Measurements from ENCODE around the gene RNASET2. TPM values are rescaled to one million over a fixed set of nuclear protein-coding genes. Genes with fewer than 3 reads are reported as not detected.

Gene RNASET2
- total and polyA plus RNA-seq, 10 of the 15 experiments (the other 5 are each of a cell fraction or from before 2014, with no cell fraction given) = 5.5 to 225 (median 50.2) TPM

DNA sequence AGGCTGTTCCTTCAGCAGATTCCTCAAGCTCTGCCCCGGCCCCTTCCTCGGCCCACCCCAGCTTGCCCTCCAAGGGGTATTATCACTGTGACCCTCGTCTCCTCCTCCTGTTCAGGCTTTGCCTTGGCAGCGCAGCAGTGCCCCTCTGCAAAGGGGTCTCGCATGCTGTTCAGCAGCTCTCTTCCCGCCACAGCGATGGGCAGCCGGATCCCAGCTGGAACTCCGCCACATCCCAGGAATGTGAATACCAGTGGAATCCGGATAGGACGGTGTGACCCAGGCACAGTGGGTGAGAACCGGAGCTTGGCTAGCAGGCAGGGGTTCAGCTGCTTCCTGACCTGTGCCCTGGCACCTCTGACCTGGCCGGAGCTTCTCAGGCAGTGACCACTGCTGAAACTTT, 52.9 kb downstream of the RNASET2 start:
- intact Hi-C loops (cut with micrococcal nuclease; ENCODE audit: unreplicated experiment) (no loop called here), in situ Hi-C loops (cut with MboI) (no loop called here)
- FAIRE-seq = no peak
- ChIA-PET RAD21 (ENCODE audit: unreplicated experiment) (interaction anchor here (1.1 to 1.5 kb wide), 2 partner anchors 50 to 56 kb away, joined by 3 to 4 read pairs; no protein-coding TSS in a partner anchor), POLR2A (no interaction called here), SMC1A (ENCODE audit: uncharacterized antibody, unreplicated experiment) (interaction anchor here (0.7 to 1.2 kb wide), 4 partner anchors 18 to 73 kb away, joined by 3 to 4 read pairs (median 3); no protein-coding TSS in a partner anchor), CTCF (no interaction called here)
- Histone ChIP-seq H3K79me2 (ENCODE audit: control insufficient read depth, insufficient read depth, low read length) (no peaks in the 10 kb centered on the region), H3K4me1 (ENCODE audit: control insufficient read depth, insufficient read depth, low read length) (peaks cover 16% of the 10 kb centered on the region), H3K9ac (ENCODE audit: control insufficient read depth, insufficient read depth, low read length) (no peak overlapping the region), H3K4me3 (no peak overlapping the region), H3K4me2 (ENCODE audit: control insufficient read depth, insufficient read depth) (no peak overlapping the region), H3K27ac (ENCODE audit: control insufficient read depth, insufficient read depth) (no peak overlapping the region), H3K9me3 (replicated peaks; ENCODE audit: control insufficient read depth, insufficient read depth, low read length) (no peaks in the 10 kb centered on the region; the same call in 1 of the 3 replicates), H3K27me3 (replicated peaks in 1 of 2; ENCODE audit: control insufficient read depth in 2 of 2, insufficient read depth in 2 of 2, low read length in 1 of 2) (no peaks in the 10 kb centered on the region), H4K20me1 (ENCODE audit: control insufficient read depth, insufficient read depth) (no peaks in the 10 kb centered on the region), H3K36me3 (ENCODE audit: control insufficient read depth in 2 of 2, insufficient read depth in 2 of 2, low read length in 1 of 2) (no peaks in the 10 kb centered on the region; a peak in 1 of 4 replicates), H2AFZ (ENCODE audit: control insufficient read depth, low read depth, low read length) (no peak overlapping the region)
- 88% methylated on average over 13 of the region's 13 CpGs for WGBS (ENCODE audit: insufficient coverage, insufficient replicate concordance, low lambda C conversion rate, missing lambda C conversion rate)
- TF ChIP-seq PKNOX1 (IDR thresholded peaks at IDR 0.05) = no peak
- TF ChIP-seq WRNIP1 (IDR thresholded peaks at IDR 0.05; ENCODE audit: borderline replicate concordance, low read depth, low read length) = no peak
- TF ChIP-seq IRF3 (IDR thresholded peaks at IDR 0.05) = no peak
- no peak for TF ChIP-seq ZNF24 (IDR thresholded peaks at IDR 0.05)
- no peak for TF ChIP-seq HSF1 (IDR thresholded peaks at IDR 0.05; ENCODE audit: low read depth, low read length)
- no peak for TF ChIP-seq CHD2 (IDR thresholded peaks at IDR 0.05; ENCODE audit: borderline replicate concordance, low read depth, low read length)
- TF ChIP-seq SIX5 (IDR thresholded peaks at IDR 0.05; ENCODE audit: low read depth, low read length, severe bottlenecking) = no peak
- no peak for TF ChIP-seq CBFB (IDR thresholded peaks at IDR 0.05; ENCODE audit: low read depth)
- TF ChIP-seq BCL11A (IDR thresholded peaks at IDR 0.05; ENCODE audit: low read depth, low read length) = no peak
- TF ChIP-seq, protein P1, sequence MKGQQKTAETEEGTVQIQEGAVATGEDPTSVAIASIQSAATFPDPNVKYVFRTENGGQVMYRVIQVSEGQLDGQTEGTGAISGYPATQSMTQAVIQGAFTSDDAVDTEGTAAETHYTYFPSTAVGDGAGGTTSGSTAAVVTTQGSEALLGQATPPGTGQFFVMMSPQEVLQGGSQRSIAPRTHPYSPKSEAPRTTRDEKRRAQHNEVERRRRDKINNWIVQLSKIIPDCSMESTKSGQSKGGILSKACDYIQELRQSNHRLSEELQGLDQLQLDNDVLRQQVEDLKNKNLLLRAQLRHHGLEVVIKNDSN (IDR thresholded peaks at IDR 0.05; ENCODE audit: borderline replicate concordance, extremely low read length, insufficient read depth, low read depth, low read length) = no peak
- TF ChIP-seq, protein P2, sequence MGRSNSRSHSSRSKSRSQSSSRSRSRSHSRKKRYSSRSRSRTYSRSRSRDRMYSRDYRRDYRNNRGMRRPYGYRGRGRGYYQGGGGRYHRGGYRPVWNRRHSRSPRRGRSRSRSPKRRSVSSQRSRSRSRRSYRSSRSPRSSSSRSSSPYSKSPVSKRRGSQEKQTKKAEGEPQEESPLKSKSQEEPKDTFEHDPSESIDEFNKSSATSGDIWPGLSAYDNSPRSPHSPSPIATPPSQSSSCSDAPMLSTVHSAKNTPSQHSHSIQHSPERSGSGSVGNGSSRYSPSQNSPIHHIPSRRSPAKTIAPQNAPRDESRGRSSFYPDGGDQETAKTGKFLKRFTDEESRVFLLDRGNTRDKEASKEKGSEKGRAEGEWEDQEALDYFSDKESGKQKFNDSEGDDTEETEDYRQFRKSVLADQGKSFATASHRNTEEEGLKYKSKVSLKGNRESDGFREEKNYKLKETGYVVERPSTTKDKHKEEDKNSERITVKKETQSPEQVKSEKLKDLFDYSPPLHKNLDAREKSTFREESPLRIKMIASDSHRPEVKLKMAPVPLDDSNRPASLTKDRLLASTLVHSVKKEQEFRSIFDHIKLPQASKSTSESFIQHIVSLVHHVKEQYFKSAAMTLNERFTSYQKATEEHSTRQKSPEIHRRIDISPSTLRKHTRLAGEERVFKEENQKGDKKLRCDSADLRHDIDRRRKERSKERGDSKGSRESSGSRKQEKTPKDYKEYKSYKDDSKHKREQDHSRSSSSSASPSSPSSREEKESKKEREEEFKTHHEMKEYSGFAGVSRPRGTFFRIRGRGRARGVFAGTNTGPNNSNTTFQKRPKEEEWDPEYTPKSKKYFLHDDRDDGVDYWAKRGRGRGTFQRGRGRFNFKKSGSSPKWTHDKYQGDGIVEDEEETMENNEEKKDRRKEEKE (IDR thresholded peaks at IDR 0.05) = no peak
- no peak for ATAC-seq
- no peak for DNase-seq (ENCODE audit: low read depth, low spot score)
- no TSS peak for BruUV-seq (replicated peaks)

All from GM12878 (cell line).